Activated naive CD4-positive, alpha-beta T cell treated with anti-CD3 and anti-CD28 coated beads, Interleukin-2, amount 50 U/mL, for 72 hours (primary cell): ENCODE data around the gene MYO9A. TPM values are rescaled to one million over a fixed set of nuclear protein-coding genes. Genes with fewer than 3 reads are reported as not detected.
"Not testable (repeated sequence)": the region's sequence is repeated elsewhere in the genome, so short reads cannot be mapped to it uniquely, and the experiment has no call there.

Source experiments
- ATAC-seq, 2 donors: fragments of 150-1000 bp; cut with Tn5 transposase; 2 replicates each; pipeline ENCODE4 v1.10.0; 2021; ENCODE audit warnings: mild to moderate bottlenecking in 2 of 2, moderate library complexity in 2 of 2
- DNase-seq, 2 donors: peaks; one replicate each; pipeline ENCODE4 v3.0.0; 2021 to 2022; ENCODE audit warnings: low spot score in 2 of 2
- H3K27ac Mint-ChIP-seq, 2 donors: one replicate each; pipeline ENCODE4 v1.8.0; 2022; ENCODE audit warnings: mild to moderate bottlenecking in 2 of 2, mixed read lengths in 2 of 2
- H3K36me3 Mint-ChIP-seq, 2 donors: one replicate each; pipeline ENCODE4 v1.8.0; 2022; ENCODE audit warnings: mixed read lengths in 2 of 2
- H3K9me3 Mint-ChIP-seq, 2 donors: one replicate each; pipeline ENCODE4 v1.8.0; 2022; ENCODE audit warnings: mixed read lengths in 2 of 2
- total RNA-seq, 2 donors: library from RNA; stranded (reverse); gene quantifications; one replicate each; pipeline ENCODE4 v1.2.3, GENCODE V29; 2022

MYO9A gene
- total RNA-seq, 2 donors from 2014 or later, result 13.1 to 20.9 TPM

DNA sequence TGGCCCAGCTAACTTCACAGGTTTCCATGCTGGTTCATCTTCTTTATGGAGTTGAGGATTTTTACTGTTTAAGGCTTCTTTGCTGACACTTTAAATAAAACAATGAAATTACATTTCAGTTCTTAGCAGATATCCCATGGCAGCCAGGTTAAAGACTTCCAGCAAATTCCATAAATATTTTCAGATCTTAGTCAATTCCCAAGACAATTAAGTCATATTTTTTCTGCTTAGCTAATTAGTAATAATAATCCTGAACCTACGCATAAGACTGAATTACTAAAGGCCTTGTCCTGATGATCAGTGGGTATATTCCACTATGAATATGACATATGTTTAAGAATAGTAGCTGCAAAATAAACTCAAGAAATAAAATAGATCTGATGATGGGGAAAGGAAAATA lies 224.3 kb downstream of the MYO9A start:
- DNase-seq, result no peak
- no peaks in the 10 kb centered on the region for H3K36me3 Mint-ChIP-seq
- no peaks in the 10 kb centered on the region for H3K9me3 Mint-ChIP-seq
- H3K27ac Mint-ChIP-seq, result no peak overlapping the region
- no peak for ATAC-seq

DNA sequence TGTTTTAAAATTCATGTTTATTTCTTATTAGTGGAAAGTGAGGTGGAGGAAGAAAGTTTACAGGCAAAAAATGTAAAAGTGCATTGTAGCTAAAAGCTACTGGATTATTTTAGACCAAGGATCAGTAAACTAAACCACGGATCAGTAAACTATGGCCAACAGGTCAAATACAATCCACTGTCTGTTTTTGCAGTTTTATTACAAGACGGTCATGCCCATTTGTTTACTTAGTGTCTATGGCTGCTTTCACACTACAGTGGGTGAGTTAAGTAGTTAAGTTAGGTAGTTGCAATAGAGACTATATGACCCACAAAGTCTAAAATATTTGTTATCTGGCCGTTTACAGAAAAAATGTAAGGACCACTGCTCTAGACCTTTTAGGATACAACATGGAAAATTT lies 225.6 kb downstream of the MYO9A start:
- Mint-ChIP-seq H3K27ac (no peak overlapping the region), H3K9me3 (no peaks in the 10 kb centered on the region)
- no peak for ATAC-seq

DNA sequence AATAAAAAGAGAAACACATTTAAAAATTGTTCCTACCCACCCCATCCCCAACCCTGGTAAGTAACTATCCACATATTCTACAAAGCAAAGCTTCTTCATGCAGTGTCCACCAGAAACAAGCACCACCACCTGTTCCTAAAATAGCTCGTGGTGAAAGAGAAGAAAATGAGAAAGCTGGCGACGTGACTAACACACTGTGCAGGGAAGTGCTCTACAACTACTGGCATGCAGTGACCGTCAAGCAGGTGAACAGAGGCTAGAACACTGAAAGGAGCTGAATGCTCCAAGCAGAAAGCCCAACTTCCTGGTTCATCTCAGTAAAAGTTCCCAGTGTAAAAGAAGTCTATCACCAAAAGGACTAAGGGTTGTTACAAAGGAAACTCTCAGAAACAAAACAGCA lies 226.9 kb downstream of the MYO9A start:
- ATAC-seq, result no peak
- Mint-ChIP-seq H3K9me3 (no peaks in the 10 kb centered on the region), H3K36me3 (no peaks in the 10 kb centered on the region), H3K27ac (no peak overlapping the region)
- no peak for DNase-seq

More for the DNA sequence above, 225.6 kb downstream of the MYO9A start:
- H3K36me3 Mint-ChIP-seq, result no peaks in the 10 kb centered on the region
- no peak for DNase-seq

DNA sequence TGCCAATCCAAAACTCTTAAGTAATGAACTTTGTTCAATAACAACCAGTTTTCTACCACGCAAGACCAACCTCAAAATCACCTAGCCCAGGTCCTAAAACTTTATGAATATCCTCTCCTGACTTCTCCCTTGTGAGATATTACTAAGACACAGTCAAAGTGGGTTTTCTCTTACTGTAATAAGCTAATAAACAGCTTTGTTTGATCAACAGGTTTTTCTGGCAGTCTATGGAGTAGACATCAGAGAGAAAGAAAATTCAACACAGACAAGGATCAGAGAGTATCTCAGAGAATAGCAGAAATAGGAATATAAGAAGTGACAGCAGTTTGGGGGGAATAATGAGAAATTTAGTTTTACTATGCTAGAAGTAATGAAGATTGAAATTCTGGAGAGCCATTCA lies 228.0 kb downstream of the MYO9A start:
- ATAC-seq, result no peak
- no peaks in the 10 kb centered on the region for H3K9me3 Mint-ChIP-seq
- no peak overlapping the region for H3K27ac Mint-ChIP-seq
- DNase-seq, result no peak
- H3K36me3 Mint-ChIP-seq, result no peaks in the 10 kb centered on the region

DNA sequence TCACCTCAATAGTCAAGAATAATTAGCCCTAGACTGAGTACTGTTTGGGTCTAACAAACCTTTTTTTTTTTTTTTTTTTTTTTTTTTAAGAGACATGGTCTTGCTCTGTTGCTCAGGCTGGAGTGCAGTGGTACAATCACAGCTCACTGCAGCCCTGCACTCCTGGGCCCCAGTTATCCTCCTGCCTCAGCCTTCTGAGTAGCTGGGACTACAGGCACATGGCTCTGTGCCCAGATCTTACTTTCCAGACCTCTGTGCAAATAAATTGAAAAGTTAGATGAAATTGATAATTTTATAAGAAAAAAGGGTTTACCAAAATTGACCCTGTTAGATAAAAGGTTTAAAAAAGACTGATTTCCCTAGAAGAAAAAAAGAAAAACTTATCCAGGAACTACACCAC lies 228.6 kb downstream of the MYO9A start:
- Mint-ChIP-seq H3K36me3 (no peaks in the 10 kb centered on the region), H3K9me3 (no peaks in the 10 kb centered on the region), H3K27ac (no peak overlapping the region)
- ATAC-seq, result no peak
- no peak for DNase-seq

DNA sequence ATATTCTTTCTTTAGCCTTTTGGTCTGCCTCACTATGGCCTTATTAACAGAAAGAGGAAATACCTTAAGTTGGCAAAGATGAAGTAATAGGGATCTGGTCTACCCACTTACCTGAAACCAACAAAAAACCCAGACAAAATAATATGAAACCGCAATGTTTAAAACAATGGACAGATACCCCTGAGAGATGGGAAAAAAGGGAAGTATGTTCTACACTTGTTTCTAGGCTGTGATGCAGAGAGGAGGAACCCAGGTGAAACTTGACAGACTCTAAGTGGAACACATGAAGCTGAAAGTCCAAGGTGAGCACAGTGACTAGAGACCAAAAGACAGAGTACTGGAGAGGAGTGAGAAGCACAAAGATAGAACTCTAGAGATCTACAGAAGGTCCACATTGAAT lies 229.2 kb downstream of the MYO9A start:
- ATAC-seq (no peak), DNase-seq (no peak)
- Mint-ChIP-seq H3K36me3 (no peaks in the 10 kb centered on the region), H3K9me3 (no peaks in the 10 kb centered on the region), H3K27ac (no peak overlapping the region)

DNA sequence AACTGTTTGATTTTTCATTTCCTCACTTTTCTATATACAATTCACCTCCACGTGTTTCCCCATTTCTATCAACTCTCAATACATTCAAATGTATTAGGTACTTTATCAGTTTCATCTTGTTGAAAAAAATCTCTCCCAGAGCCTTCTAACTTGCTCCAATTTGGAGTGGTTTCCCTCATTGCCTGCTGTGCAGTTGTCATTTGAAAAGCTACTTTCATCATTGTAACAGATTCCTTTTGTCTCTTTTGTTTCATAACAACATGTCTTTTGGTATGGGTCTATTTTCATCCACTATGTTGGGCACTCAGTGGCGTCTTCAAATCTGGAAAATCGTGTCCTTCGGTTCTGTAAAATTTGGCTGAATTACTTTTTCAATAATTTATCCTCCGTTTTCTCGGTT lies 232.6 kb downstream of the MYO9A start:
- DNase-seq (no peak), ATAC-seq (no peak)
- Mint-ChIP-seq H3K9me3 (no peaks in the 10 kb centered on the region), H3K36me3 (peaks cover 0 to 5% of the 10 kb centered on the region in 2 donors), H3K27ac (no peak overlapping the region)

DNA sequence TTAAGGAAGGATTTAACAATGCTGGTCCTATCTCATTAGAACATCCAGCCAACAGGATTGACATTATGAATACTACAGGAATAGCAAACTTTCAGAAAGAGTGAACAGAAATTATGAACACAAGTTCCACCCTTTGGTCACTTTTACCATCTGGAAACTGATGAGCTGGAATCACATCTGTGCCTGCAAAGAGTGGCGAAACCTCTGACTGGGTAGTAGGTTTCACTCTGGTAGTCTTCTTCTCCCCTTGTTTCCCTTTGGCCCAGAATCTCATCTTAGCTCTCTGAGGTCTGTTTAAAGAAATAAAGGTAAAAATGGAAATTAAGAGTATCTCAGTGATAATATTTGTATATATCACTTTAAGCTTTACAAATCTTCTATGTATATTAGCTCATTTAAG lies 234.5 kb downstream of the MYO9A start:
- peaks cover 0 to 11% of the 10 kb centered on the region in 2 donors for H3K36me3 Mint-ChIP-seq
- no peak overlapping the region for H3K27ac Mint-ChIP-seq
- DNase-seq (no peak), ATAC-seq (no peak)
- no peaks in the 10 kb centered on the region for H3K9me3 Mint-ChIP-seq

DNA sequence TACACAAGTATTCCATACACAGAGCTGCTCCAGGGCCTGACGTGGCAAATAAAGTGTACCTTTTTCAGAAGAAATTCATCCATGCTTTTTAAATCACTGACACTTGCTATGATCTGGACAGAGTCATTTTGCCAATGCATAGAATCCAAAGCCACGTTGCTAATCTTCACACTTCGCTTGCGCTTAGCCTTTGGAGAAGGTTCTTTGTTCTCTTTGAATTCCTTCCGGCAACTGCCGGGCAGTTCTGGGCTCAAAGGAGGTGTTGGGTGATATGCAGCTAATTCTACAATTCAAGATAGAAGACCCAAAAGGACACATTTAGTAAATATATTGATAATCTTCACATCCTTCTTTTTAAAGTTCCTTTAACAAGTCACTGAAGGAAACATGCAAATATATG lies 237.7 kb downstream of the MYO9A start:
- no peak for ATAC-seq
- no peak for DNase-seq
- no peaks in the 10 kb centered on the region for H3K9me3 Mint-ChIP-seq
- peaks cover 0 to 11% of the 10 kb centered on the region in 2 donors for H3K36me3 Mint-ChIP-seq
- no peak overlapping the region for H3K27ac Mint-ChIP-seq

DNA sequence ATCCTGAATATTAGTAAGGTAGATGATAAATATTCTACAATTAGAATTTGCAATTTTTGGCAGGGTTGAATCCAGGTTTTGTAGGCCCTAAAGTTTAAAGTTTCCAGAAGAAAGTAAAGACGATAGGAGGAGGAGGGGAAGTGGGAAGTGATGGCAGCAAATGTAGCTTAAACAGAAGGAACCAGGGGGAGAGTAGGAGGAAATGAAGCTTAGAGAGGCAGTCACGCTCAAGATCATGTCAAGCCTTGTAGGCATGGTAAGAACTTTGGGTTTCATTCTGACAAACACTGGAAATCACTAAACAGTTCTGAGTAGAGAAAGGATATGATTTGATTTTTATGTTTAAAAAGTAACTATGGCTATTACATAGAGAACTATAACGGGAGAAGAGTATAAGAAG lies 243.7 kb downstream of the MYO9A start:
- ATAC-seq (no peak), DNase-seq (no peak)
- H3K36me3 Mint-ChIP-seq, result no peaks in the 10 kb centered on the region
- H3K27ac Mint-ChIP-seq, result no peak overlapping the region
- H3K9me3 Mint-ChIP-seq, result no peaks in the 10 kb centered on the region

DNA sequence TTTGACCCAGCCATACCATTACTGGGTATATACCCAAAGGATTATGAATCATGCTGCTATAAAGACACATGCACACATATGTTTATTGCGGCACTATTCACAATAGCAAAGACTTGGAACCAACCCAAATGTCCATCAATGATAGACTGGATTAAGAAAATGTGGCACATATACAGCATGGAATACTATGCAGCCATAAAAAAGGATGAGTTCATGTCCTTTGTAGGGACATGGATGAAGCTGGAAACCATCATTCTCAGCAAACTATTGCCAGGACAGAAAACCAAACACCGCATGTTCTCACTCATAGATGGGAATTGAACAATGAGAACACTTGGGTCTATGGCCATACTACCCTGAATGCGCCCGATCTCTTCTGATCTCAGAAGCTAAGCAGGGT lies 259.7 kb downstream of the MYO9A start:
- not testable (repeated sequence) for DNase-seq, ATAC-seq, H3K9me3 Mint-ChIP-seq, H3K27ac Mint-ChIP-seq
- H3K36me3 Mint-ChIP-seq, result peaks cover 0 to 13% of the 10 kb centered on the region in 2 donors

DNA sequence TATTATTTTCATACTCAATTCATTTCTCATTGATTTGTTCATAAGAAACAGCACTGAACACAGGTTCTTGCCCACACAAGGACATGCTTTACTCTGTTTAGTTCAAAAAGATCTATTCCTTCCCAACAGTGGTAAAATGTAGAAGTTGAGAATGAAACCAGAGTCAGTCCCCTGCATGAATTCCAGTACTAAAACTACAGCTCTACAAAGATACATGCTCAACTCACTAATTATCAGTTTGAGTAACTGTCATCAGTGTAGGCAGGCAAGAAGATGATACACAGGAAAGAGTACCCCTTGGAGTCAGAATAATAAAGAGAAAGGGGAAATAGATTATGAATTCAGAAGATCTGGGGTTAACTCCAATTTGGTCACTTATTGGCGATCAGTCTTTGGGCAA lies 264.4 kb downstream of the MYO9A start:
- peaks cover 0 to 5% of the 10 kb centered on the region in 2 donors for H3K36me3 Mint-ChIP-seq
- H3K9me3 Mint-ChIP-seq, result no peaks in the 10 kb centered on the region
- DNase-seq (no peak), ATAC-seq (peak in 1 of 2 donors; percentile 88)
- peak overlapping the region in 1 of 2 donors; percentile 31 for H3K27ac Mint-ChIP-seq

DNA sequence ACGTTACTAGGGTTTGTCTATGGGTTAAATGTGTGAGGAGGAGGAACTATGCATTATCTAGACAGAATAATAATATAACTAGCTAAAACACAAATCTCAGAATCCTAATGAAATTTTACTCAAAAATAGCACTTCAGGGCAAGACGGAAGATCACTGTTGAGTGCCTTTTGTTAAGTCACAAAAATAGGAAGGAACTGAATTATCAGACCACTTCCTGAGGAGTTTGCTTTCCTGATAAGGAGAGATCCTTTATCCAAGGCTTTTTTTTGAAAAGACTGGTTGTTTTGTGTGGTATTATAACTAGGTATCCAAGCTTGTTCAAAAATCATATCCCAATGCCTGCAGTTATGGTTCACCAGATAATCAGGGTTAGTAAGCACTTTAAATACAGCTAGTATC lies 273.0 kb downstream of the MYO9A start:
- Mint-ChIP-seq H3K36me3 (peaks cover 0 to 4% of the 10 kb centered on the region in 2 donors), H3K27ac (no peak overlapping the region), H3K9me3 (no peaks in the 10 kb centered on the region)
- DNase-seq (no peak), ATAC-seq (no peak)

DNA sequence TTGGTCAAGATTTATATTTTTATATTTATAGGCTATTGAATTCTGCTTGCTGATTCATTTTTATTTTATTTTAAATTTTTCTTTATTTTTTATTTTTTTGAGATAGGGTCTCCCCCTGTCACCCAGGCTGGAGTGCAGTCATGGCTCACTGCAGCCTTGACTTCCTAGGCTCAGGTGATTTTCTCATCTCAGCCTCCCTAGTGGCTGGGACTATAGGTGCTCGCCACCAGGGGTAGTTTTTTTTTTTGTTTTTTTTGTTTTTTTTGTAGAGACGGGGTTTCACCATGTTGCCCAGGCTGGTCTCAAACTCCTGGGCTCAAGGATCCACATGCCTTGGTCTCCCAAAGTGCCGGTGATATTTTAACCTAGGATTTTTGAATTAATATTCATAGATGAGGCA lies 276.4 kb downstream of the MYO9A start:
- ATAC-seq (no peak), DNase-seq (no peak)
- H3K27ac Mint-ChIP-seq, result no peak overlapping the region
- H3K9me3 Mint-ChIP-seq, result no peaks in the 10 kb centered on the region
- H3K36me3 Mint-ChIP-seq, result peaks cover 0 to 4% of the 10 kb centered on the region in 2 donors

DNA sequence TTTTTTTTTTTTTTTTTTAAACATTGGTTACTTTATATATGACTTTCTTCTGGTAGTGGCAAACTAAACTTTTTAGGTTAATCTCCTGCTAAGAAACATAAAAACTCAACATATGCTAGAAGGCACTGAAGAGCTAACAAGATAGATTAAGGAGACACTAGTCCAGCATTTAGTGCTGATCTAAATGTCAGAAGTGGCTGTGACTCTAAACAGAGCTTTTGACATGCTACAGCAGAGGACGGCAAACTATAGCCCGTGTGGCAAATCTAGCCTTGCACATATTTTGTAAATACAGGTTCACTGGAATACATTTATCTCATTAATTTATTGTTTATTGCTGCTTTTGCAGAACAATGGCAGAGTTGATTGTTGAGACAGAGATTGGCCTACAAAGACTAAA lies 287.0 kb downstream of the MYO9A start:
- Mint-ChIP-seq H3K36me3 (peaks cover 26 to 37% of the 10 kb centered on the region in 2 donors), H3K27ac (no peak overlapping the region), H3K9me3 (peaks cover 0 to 4% of the 10 kb centered on the region in 2 donors)
- DNase-seq, result no peak
- no peak for ATAC-seq

DNA sequence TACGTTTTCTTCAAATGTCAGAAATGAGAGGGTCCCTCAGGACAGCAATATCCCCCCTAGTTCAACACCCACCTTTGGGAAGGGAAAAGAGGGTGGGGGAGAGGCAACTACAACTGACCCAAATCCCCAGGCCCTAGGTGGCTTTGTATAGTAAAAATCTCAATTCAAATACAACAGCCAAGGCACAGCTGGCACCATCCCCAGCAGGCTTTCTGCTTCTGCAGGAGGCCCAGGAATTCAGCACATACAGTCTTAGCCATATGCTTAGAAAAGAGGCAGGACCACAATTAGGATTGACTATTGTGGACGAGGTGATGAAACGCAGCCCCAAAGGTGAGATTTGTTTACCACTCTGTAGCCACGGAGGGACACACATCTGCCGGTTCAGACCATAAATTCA lies 291.8 kb downstream of the MYO9A start:
- H3K36me3 Mint-ChIP-seq, result peaks cover 54 to 73% of the 10 kb centered on the region in 2 donors
- no peak for DNase-seq
- H3K27ac Mint-ChIP-seq, result no peak overlapping the region
- H3K9me3 Mint-ChIP-seq, result peaks cover 12 to 24% of the 10 kb centered on the region in 2 donors
- ATAC-seq, result no peak

DNA sequence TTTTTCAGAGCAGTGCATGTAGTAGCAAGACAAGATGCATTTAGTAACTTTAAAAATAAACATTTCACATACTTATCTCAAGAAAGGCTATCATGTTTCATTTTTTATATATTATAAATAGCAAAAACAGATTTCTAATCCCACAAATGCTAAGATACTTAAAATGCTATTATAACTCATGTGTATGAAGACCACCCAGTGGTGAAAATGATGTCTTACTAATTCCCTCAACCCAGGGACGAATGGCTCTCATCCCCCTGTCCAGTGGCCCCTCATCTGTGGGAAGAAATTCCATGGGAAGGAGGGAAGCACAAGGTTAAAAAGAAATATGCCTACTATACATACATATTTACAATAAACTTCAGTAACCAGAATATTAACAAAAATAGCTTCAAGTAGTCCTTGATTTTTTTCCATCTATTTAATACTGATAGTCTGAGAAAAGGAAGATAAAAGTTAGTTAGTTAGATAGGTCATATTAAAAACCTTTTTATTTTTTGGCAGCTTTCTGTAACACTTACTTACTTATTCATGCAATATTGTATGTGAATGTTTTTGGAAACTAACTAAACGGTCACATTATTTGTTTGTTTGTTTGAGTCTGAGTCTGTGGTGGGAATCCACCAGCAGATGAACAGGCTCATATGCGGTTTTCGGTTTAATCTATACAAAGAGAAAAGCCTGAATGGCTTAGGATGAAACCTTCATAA lies 292.8 kb downstream of the MYO9A start:
- Mint-ChIP-seq H3K36me3 (peaks cover 54 to 79% of the 10 kb centered on the region in 2 donors), H3K27ac (no peak overlapping the region), H3K9me3 (peaks cover 20 to 29% of the 10 kb centered on the region in 2 donors)
- DNase-seq, result no peak
- no peak for ATAC-seq

DNA sequence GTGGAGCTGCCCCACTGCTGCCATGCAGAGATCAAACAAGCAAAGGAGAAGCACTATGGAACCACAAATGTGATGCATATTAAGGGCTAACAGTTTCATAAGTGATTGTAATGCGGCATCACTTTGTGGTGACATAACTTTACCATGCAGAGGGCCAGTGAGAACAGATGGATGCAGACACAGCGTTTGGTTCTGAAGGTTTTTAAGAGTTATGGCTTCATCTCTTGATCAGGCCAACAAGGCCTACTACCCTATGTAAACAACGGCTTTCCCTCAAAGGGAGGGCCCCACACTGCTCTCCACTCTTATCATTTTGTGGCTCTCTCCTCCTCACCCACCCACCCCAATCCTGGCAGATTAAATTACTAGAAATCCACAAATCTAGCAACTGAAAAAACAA lies 294.1 kb downstream of the MYO9A start:
- Mint-ChIP-seq H3K9me3 (peaks cover 22 to 31% of the 10 kb centered on the region in 2 donors), H3K27ac (no peak overlapping the region), H3K36me3 (peaks cover 50 to 71% of the 10 kb centered on the region in 2 donors)
- no peak for DNase-seq
- ATAC-seq, result no peak
